Gastroesophageal sphincter (tissue), 3 donors: Measurements from ENCODE around the gene OR51B2.

Experiments
- EP300 ChIP-seq: sonication (generic); formaldehyde crosslinking; IDR thresholded peaks from one replicate; pipeline ENCODE4 v1.6.1; 2017; ENCODE audit warnings: antibody characterized with exemption, mild to moderate bottlenecking
- POLR2A ChIP-seq, 2 donors: fragments of 450-650 bp; IDR thresholded peaks; one replicate each; pipeline ENCODE4 v1.6.1; 2017; ENCODE audit warnings: antibody characterized with exemption in 2 of 2, mild to moderate bottlenecking in 2 of 2, moderate library complexity in 1 of 2
- POLR2AphosphoS5 ChIP-seq: sonication (generic); formaldehyde crosslinking; IDR thresholded peaks from one replicate; pipeline ENCODE4 v1.6.1; 2017; ENCODE audit warnings: antibody characterized with exemption
- TF ChIP-seq, protein P1 (sequence below), 4 experiments: fragments of 200-600 bp in 2 of 4; fragments of 450-650 bp in 2 of 4; sonication (generic) in 1 of 4; IDR thresholded peaks; one replicate each; pipeline ENCODE4 v1.5.1; 2017 to 2019; ENCODE audit warnings: antibody characterized with exemption in 4 of 4, mild to moderate bottlenecking in 2 of 4, moderate library complexity in 2 of 4

DNA sequence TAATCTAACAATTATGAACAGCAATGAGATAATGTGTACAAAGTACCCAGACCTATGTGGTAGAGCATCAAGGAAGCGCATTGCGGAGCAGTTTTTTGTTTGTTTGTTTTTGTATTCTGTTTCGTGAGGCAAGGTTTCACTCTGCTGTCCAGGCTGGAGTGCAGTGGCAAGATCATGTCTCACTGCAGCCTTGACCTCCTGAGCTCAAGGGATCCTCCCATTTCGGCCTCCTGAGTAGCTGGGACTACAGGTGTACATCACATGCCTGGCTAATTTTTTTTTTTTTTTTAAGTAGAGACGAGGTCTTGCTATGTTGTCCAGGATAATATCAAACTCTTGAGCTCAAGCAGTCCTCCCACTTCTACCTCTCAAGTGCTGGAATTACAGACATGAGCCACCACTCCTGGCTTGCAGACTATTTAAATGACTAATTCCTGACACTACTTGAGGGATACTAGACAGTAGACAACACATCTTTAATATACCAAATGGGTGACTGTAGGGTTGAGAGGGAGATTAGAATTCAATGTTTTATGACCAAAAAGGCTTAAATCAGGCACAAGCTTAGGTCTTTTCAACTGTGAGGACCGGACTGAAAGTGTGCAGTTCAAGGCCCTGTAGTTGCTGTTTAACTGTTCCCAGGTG, 35.1 kb downstream of the OR51B2 start:
- TF ChIP-seq, protein P1, sequence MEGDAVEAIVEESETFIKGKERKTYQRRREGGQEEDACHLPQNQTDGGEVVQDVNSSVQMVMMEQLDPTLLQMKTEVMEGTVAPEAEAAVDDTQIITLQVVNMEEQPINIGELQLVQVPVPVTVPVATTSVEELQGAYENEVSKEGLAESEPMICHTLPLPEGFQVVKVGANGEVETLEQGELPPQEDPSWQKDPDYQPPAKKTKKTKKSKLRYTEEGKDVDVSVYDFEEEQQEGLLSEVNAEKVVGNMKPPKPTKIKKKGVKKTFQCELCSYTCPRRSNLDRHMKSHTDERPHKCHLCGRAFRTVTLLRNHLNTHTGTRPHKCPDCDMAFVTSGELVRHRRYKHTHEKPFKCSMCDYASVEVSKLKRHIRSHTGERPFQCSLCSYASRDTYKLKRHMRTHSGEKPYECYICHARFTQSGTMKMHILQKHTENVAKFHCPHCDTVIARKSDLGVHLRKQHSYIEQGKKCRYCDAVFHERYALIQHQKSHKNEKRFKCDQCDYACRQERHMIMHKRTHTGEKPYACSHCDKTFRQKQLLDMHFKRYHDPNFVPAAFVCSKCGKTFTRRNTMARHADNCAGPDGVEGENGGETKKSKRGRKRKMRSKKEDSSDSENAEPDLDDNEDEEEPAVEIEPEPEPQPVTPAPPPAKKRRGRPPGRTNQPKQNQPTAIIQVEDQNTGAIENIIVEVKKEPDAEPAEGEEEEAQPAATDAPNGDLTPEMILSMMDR (IDR thresholded peaks at IDR 0.05): no peak
- no peak for TF ChIP-seq POLR2AphosphoS5
- TF ChIP-seq POLR2A (IDR thresholded peaks at IDR 0.05): no peak
- TF ChIP-seq EP300: no peak
